Measurements from ENCODE around the gene APMAP.

APMAP gene

DNA sequence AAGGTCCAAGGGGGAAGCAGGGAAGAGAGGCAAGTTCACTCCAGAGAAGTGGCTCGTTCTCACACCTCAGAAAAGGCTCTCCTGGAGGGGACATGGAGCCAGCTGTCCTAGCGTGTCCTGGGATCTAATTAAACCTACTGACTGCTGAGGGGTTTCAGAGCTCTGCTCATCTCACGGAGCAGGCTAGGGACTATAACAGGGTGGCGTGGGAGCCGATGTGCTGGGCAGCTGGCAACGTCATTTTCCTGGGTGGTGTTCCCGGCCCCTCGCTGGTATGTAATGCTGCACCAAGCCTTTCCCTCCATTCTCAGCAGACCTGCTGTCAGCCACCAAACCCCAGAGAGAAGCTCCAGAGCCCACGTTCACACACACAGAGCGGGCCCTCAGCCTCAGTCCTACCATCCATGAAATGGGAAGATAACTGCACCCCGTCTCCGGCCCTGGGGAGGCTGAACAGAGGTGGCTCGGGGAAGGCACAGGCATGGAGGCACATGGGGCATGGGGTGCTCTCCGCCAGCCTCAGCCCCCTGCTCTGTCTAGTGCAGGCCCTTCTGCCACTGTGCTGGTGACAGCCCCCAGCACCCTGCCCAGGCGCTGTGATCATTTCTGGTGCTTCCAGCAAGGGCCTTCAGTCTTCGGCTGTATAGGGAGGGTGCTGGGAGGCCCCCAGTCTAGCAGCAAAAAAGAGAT, 41.6 kb downstream of the APMAP start:
- POLR2A ChIA-PET: no interaction called here
- H3K9me3 ChIP-seq (ENCODE audit: control insufficient read depth, insufficient read depth, low read depth, low read length): no peaks in the 10 kb centered on the region
- no peak overlapping the region for H3K27ac ChIP-seq (ENCODE audit: extremely low read depth, low read depth, low read length)

DNA sequence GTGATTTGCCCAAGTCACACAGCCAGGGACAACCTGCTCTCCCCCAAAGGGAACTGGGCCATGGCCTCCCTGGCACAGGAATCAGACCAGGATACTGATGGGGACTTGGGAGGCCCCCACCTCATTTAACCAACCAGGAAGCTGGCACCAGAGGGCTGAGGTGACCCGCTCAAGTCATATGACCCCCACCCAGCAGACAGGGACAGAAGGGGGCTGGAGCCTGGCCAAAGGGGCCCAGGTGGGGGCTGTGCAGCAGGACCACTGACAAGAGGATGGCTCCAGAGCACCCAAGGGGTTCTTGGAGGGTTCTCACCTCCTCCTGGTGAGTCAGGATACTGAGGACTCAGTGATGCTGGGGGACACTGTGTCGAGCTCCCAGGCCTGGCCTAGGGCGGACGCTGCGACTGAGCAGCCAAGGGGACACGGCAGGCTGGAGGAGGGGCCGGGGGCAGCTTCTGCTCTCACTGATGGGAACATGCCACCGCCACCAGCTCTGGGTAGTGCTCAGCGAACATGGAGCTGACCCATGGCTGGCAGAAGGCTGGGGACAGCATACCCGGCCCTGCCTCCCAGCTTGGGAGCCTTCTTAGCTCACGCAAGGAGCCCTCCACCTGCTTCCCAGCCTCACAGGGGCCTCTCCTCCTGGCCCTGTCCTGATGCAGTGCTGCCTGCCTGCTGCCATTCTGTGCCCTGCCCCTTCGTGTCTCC, 42.3 kb downstream of the APMAP start:
- Histone ChIP-seq H3K4me1 (ENCODE audit: control insufficient read depth, insufficient read depth, low read length) (no peaks in the 10 kb centered on the region), H3K4me3 (ENCODE audit: low read depth, low read length) (no peak overlapping the region), H3K9me3 (ENCODE audit: control insufficient read depth, insufficient read depth, low read depth, low read length) (no peaks in the 10 kb centered on the region), H3K27ac (ENCODE audit: extremely low read depth, low read depth, low read length) (no peak overlapping the region), H3K36me3 (ENCODE audit: control insufficient read depth in 2 of 2, insufficient read depth in 1 of 2, low read length in 2 of 2) (no peaks in the 10 kb centered on the region)
- TF ChIP-seq, protein P1, sequence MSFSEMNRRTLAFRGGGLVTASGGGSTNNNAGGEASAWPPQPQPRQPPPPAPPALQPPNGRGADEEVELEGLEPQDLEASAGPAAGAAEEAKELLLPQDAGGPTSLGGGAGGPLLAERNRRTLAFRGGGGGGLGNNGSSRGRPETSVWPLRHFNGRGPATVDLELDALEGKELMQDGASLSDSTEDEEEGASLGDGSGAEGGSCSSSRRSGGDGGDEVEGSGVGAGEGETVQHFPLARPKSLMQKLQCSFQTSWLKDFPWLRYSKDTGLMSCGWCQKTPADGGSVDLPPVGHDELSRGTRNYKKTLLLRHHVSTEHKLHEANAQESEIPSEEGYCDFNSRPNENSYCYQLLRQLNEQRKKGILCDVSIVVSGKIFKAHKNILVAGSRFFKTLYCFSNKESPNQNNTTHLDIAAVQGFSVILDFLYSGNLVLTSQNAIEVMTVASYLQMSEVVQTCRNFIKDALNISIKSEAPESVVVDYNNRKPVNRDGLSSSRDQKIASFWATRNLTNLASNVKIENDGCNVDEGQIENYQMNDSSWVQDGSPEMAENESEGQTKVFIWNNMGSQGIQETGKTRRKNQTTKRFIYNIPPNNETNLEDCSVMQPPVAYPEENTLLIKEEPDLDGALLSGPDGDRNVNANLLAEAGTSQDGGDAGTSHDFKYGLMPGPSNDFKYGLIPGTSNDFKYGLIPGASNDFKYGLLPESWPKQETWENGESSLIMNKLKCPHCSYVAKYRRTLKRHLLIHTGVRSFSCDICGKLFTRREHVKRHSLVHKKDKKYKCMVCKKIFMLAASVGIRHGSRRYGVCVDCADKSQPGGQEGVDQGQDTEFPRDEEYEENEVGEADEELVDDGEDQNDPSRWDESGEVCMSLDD (tag by site-specific recombination; IDR thresholded peaks at IDR 0.05): no peak
- TF ChIP-seq ZNF157 (tag by site-specific recombination; IDR thresholded peaks at IDR 0.05) (no peak), MZF1 (tag by site-specific recombination; IDR thresholded peaks at IDR 0.05; ENCODE audit: borderline replicate concordance) (no peak), ZNF184 (tag by site-specific recombination; IDR thresholded peaks at IDR 0.05) (no peak), ZNF561 (tag by site-specific recombination; IDR thresholded peaks at IDR 0.05; ENCODE audit: borderline replicate concordance) (no peak), ZNF677 (tag by site-specific recombination; IDR thresholded peaks at IDR 0.05) (no peak), ZNF777 (tag by site-specific recombination; IDR thresholded peaks at IDR 0.05; ENCODE audit: borderline replicate concordance) (no peak)
- ChIA-PET POLR2A (no interaction called here), CTCF (interaction anchor here (0.6 kb wide), 1 partner anchor 84 kb away, joined by 4 read pairs; no protein-coding TSS in a partner anchor)

More for the DNA sequence above, 41.6 kb downstream of the APMAP start:
- CTCF ChIA-PET: interaction anchor here (0.6 kb wide), 1 partner anchor 85 kb away, joined by 4 read pairs; no protein-coding TSS in a partner anchor
- Histone ChIP-seq H3K4me1 (ENCODE audit: control insufficient read depth, insufficient read depth, low read length) (no peaks in the 10 kb centered on the region), H3K4me3 (ENCODE audit: low read depth, low read length) (no peak overlapping the region), H3K36me3 (ENCODE audit: control insufficient read depth in 2 of 2, insufficient read depth in 1 of 2, low read length in 2 of 2) (no peaks in the 10 kb centered on the region)
- TF ChIP-seq KLF8 (tag by site-specific recombination; IDR thresholded peaks at IDR 0.05) (no peak), ZNF239 (tag by site-specific recombination; IDR thresholded peaks at IDR 0.05) (no peak), IKZF3 (tag by site-specific recombination; IDR thresholded peaks at IDR 0.05) (no peak), KLF7 (tag by site-specific recombination; IDR thresholded peaks at IDR 0.05; ENCODE audit: borderline replicate concordance) (no peak), MZF1 (tag by site-specific recombination; IDR thresholded peaks at IDR 0.05; ENCODE audit: borderline replicate concordance) (no peak), ZFP3 (tag by site-specific recombination; IDR thresholded peaks at IDR 0.05; ENCODE audit: low read depth) (no peak), ZBTB7A (tag by site-specific recombination; IDR thresholded peaks at IDR 0.05; ENCODE audit: low read depth) (no peak), ZNF513 (tag by site-specific recombination; IDR thresholded peaks at IDR 0.05) (no peak), KLF9 (tag by site-specific recombination; IDR thresholded peaks at IDR 0.05; ENCODE audit: low read depth) (no peak), ZNF768 (tag by site-specific recombination; IDR thresholded peaks at IDR 0.05) (no peak), ZBTB6 (tag by site-specific recombination; IDR thresholded peaks at IDR 0.05) (no peak)
- TF ChIP-seq, protein P2, sequence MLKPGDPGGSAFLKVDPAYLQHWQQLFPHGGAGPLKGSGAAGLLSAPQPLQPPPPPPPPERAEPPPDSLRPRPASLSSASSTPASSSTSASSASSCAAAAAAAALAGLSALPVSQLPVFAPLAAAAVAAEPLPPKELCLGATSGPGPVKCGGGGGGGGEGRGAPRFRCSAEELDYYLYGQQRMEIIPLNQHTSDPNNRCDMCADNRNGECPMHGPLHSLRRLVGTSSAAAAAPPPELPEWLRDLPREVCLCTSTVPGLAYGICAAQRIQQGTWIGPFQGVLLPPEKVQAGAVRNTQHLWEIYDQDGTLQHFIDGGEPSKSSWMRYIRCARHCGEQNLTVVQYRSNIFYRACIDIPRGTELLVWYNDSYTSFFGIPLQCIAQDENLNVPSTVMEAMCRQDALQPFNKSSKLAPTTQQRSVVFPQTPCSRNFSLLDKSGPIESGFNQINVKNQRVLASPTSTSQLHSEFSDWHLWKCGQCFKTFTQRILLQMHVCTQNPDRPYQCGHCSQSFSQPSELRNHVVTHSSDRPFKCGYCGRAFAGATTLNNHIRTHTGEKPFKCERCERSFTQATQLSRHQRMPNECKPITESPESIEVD (tag by site-specific recombination; IDR thresholded peaks at IDR 0.05): no peak

Data from HEK293 (cell line).